ENCODE data around the gene CNTNAP5.

Gene CNTNAP5

DNA sequence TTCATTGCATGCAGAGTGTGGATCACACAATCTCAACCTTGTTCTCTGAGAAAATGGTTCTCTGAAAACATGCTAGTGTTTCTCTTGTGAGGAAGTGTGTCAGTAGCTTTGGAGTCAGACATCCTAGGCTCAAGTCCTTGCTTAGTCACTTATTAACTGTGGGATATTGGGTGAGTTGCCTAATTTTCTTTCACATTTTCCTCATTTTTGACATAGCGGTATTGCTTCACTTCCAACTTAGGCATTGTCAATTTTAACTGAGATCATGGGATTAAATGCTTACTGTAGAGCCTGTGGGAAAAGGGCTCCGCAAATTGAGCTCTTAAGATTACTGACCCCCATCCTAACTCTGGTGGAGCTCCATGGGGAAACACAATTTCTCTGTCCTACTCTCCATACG lies 622.2 kb downstream of the CNTNAP5 start:
- H3K4me1 ChIP-seq (ENCODE audit: insufficient read depth, low read length, poor library complexity, severe bottlenecking): no peaks in the 10 kb centered on the region
- H2AFZ ChIP-seq (ENCODE audit: low read length): no peak overlapping the region
- no peaks in the 10 kb centered on the region for H3K9me2 ChIP-seq (replicated peaks; ENCODE audit: low read depth, low read length)
- no peaks in the 10 kb centered on the region for H3K79me2 ChIP-seq (ENCODE audit: insufficient read depth, low read length)
- H3K9ac ChIP-seq (ENCODE audit: low read depth, low read length, poor library complexity, severe bottlenecking): no peak overlapping the region
- no peak for TF ChIP-seq EZH2phosphoT487 (IDR thresholded peaks at IDR 0.05; ENCODE audit: borderline replicate concordance)
- TF ChIP-seq, protein P1, sequence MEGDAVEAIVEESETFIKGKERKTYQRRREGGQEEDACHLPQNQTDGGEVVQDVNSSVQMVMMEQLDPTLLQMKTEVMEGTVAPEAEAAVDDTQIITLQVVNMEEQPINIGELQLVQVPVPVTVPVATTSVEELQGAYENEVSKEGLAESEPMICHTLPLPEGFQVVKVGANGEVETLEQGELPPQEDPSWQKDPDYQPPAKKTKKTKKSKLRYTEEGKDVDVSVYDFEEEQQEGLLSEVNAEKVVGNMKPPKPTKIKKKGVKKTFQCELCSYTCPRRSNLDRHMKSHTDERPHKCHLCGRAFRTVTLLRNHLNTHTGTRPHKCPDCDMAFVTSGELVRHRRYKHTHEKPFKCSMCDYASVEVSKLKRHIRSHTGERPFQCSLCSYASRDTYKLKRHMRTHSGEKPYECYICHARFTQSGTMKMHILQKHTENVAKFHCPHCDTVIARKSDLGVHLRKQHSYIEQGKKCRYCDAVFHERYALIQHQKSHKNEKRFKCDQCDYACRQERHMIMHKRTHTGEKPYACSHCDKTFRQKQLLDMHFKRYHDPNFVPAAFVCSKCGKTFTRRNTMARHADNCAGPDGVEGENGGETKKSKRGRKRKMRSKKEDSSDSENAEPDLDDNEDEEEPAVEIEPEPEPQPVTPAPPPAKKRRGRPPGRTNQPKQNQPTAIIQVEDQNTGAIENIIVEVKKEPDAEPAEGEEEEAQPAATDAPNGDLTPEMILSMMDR (conservative IDR thresholded peaks at IDR 0.05; ENCODE audit: low read length): no peak
- H3K36me3 ChIP-seq (ENCODE audit: insufficient read depth, low read length): no peaks in the 10 kb centered on the region
- no peaks in the 10 kb centered on the region for H3F3A ChIP-seq (ENCODE audit: low read depth)
- no peaks in the 10 kb centered on the region for H3K27me3 ChIP-seq (ENCODE audit: insufficient read depth, low read length, poor library complexity, severe bottlenecking)
- no peak overlapping the region for H3K4me3 ChIP-seq (ENCODE audit: low read length, poor library complexity, severe bottlenecking)
- H4K20me1 ChIP-seq (ENCODE audit: insufficient read depth, low read length, poor library complexity, severe bottlenecking): no peaks in the 10 kb centered on the region
- no peak overlapping the region for H3K4me2 ChIP-seq (ENCODE audit: low read depth, low read length, poor library complexity, severe bottlenecking)
- no peaks in the 10 kb centered on the region for H3K9me3 ChIP-seq (ENCODE audit: insufficient read depth, low read depth, low read length)

DNA sequence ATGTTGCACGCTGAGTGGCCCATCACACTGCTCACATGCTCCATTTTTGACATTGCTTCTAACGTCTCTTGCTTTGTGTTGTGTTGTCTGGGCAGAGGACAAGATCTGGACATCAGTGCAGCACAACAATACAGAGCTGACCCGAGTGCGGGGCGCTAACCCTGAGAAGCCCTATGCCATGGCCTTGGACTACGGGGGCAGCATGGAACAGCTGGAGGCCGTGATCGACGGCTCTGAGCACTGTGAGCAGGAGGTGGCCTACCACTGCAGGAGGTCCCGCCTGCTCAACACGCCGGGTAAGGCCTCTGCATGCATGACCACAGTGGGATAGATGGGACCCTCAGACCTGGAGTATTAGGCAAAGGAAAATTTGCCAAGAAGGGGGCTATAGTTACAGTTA lies 622.6 kb downstream of the CNTNAP5 start:
- H3K4me1 ChIP-seq (ENCODE audit: insufficient read depth, low read length, poor library complexity, severe bottlenecking): no peaks in the 10 kb centered on the region
- H3K36me3 ChIP-seq (ENCODE audit: insufficient read depth, low read length): no peaks in the 10 kb centered on the region
- H4K20me1 ChIP-seq (ENCODE audit: insufficient read depth, low read length, poor library complexity, severe bottlenecking): no peaks in the 10 kb centered on the region
- H3K9me3 ChIP-seq (ENCODE audit: insufficient read depth, low read depth, low read length): no peaks in the 10 kb centered on the region
- no peaks in the 10 kb centered on the region for H3F3A ChIP-seq (ENCODE audit: low read depth)
- TF ChIP-seq, protein P1 (conservative IDR thresholded peaks at IDR 0.05; ENCODE audit: low read length): no peak
- TF ChIP-seq EZH2phosphoT487 (IDR thresholded peaks at IDR 0.05; ENCODE audit: borderline replicate concordance): no peak
- no peaks in the 10 kb centered on the region for H3K9me2 ChIP-seq (replicated peaks; ENCODE audit: low read depth, low read length)
- H3K9ac ChIP-seq (ENCODE audit: low read depth, low read length, poor library complexity, severe bottlenecking): no peak overlapping the region
- no peak overlapping the region for H2AFZ ChIP-seq (ENCODE audit: low read length)
- no peaks in the 10 kb centered on the region for H3K79me2 ChIP-seq (ENCODE audit: insufficient read depth, low read length)
- H3K4me2 ChIP-seq (ENCODE audit: low read depth, low read length, poor library complexity, severe bottlenecking): no peak overlapping the region
- H3K27me3 ChIP-seq (ENCODE audit: insufficient read depth, low read length, poor library complexity, severe bottlenecking): no peaks in the 10 kb centered on the region
- no peak overlapping the region for H3K4me3 ChIP-seq (ENCODE audit: low read length, poor library complexity, severe bottlenecking)

DNA sequence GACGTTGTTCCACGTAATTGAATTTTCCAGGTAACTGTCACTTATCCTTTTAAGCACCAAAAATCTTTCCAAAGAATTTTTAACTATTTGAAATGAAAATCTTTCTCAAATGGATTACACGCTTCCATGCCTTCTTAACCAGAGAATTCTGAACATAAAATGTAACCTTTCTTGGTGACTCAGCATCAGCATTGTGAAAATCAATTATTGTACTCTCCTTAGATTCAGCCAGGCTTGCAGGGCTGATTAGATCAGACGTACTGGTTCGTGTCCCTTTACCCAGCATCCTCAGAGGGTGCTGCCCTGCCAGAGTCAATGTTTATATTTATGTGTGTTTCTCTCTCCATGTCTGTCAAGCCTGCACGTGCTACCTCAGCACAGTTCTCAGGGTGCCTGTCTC lies 623.9 kb downstream of the CNTNAP5 start:
- no peak overlapping the region for H2AFZ ChIP-seq (ENCODE audit: low read length)
- H3K79me2 ChIP-seq (ENCODE audit: insufficient read depth, low read length): no peaks in the 10 kb centered on the region
- no peaks in the 10 kb centered on the region for H3K9me2 ChIP-seq (replicated peaks; ENCODE audit: low read depth, low read length)
- H4K20me1 ChIP-seq (ENCODE audit: insufficient read depth, low read length, poor library complexity, severe bottlenecking): no peaks in the 10 kb centered on the region
- H3K4me3 ChIP-seq (ENCODE audit: low read length, poor library complexity, severe bottlenecking): no peak overlapping the region
- no peak overlapping the region for H3K9ac ChIP-seq (ENCODE audit: low read depth, low read length, poor library complexity, severe bottlenecking)
- no peaks in the 10 kb centered on the region for H3K36me3 ChIP-seq (ENCODE audit: insufficient read depth, low read length)
- H3K4me2 ChIP-seq (ENCODE audit: low read depth, low read length, poor library complexity, severe bottlenecking): no peak overlapping the region
- H3K27me3 ChIP-seq (ENCODE audit: insufficient read depth, low read length, poor library complexity, severe bottlenecking): no peaks in the 10 kb centered on the region
- TF ChIP-seq, protein P1 (conservative IDR thresholded peaks at IDR 0.05; ENCODE audit: low read length): no peak
- TF ChIP-seq EZH2phosphoT487 (IDR thresholded peaks at IDR 0.05; ENCODE audit: borderline replicate concordance): no peak
- no peaks in the 10 kb centered on the region for H3K4me1 ChIP-seq (ENCODE audit: insufficient read depth, low read length, poor library complexity, severe bottlenecking)
- H3K9me3 ChIP-seq (ENCODE audit: insufficient read depth, low read depth, low read length): no peaks in the 10 kb centered on the region
- no peaks in the 10 kb centered on the region for H3F3A ChIP-seq (ENCODE audit: low read depth)
